ENCODE data around the gene DCLK3.

The DCLK3 gene

GRCh38 chr3:36776436-36776835, 12.1 kb upstream of the DCLK3 start:
- H3K27ac ChIP-seq (ENCODE audit: low read length): no peak overlapping the region
- no peaks in the 10 kb centered on the region for H3K79me2 ChIP-seq (ENCODE audit: low read length)
- no peak for TF ChIP-seq EZH2phosphoT487 (IDR thresholded peaks at IDR 0.05; ENCODE audit: low read length)
- no peak for TF ChIP-seq CTCF (IDR thresholded peaks at IDR 0.05; ENCODE audit: low read length)
- no peak for TF ChIP-seq EZH2 (optimal IDR thresholded peaks at IDR 0.05; ENCODE audit: low read depth, low read length)
- no peak for DNase-seq
- H4K20me1 ChIP-seq (ENCODE audit: insufficient read depth, low read length): no peaks in the 10 kb centered on the region
- no peaks in the 10 kb centered on the region for H3K36me3 ChIP-seq (replicated peaks; ENCODE audit: insufficient read depth, low read length)
- no peak overlapping the region for H2AFZ ChIP-seq (ENCODE audit: low read length)
- no peaks in the 10 kb centered on the region for H3K27me3 ChIP-seq (replicated peaks; ENCODE audit: insufficient read depth, low read length)
- no peak overlapping the region for H3K4me3 ChIP-seq (ENCODE audit: low read length)
- no peak overlapping the region for H3K4me2 ChIP-seq (ENCODE audit: low read depth, low read length)
- H3K9me3 ChIP-seq (replicated peaks; ENCODE audit: insufficient read depth, low read length): no peaks in the 10 kb centered on the region
- no peaks in the 10 kb centered on the region for H3F3A ChIP-seq (ENCODE audit: insufficient read depth, low read length)
- no peaks in the 10 kb centered on the region for H3K9me2 ChIP-seq (replicated peaks; ENCODE audit: insufficient read depth, low read length)
- no peak overlapping the region for H3K9ac ChIP-seq (ENCODE audit: low read length)
- H3K4me1 ChIP-seq (ENCODE audit: low read length): no peaks in the 10 kb centered on the region

DNA sequence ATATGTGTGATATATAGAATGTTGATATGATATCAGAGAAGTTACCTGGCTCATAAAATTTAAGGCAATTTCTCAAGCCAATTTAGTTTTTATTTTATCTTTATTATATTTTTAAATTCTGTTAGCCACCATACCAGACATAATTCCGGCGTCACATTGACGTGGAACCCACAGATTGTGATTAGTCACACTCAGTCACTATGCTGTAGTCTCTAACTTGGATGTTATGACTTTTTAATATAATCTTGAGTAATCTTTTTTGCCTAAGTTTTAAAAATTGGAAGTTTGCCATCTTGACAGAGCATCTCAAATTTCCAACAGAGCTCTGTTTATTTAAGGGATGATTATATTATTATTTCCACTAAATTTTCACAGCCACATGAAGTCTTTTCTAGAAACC, 9.7 kb upstream of the DCLK3 start:
- H3K4me3 ChIP-seq (ENCODE audit: low read length): no peak overlapping the region
- H3K4me2 ChIP-seq (ENCODE audit: low read depth, low read length): no peak overlapping the region

DNA sequence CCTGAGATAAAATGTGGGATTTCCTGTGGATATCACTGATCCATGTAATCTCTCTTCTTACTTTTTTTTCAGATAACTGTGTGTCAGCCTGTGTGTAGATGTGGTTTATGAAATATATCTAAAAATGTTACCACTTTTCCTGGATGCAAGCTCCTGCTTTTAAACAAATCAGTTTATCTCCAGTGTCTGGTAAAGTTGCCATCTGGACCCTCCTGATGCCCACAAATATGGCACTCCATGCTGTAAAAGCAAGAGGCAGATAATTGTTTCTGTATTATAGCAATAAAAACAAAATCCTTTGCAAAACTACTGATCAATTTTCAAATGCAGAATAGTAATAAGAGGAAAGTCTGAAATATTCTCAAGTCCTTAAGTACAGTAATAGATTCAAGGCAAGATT, 7.6 kb upstream of the DCLK3 start:
- Histone ChIP-seq H3K4me3 (ENCODE audit: low read length) (no peak overlapping the region), H3K4me2 (ENCODE audit: low read depth, low read length) (no peak overlapping the region)
- no peak for TF ChIP-seq EZH2phosphoT487 (IDR thresholded peaks at IDR 0.05; ENCODE audit: low read length)
- TF ChIP-seq EZH2 (optimal IDR thresholded peaks at IDR 0.05; ENCODE audit: low read depth, low read length): no peak
- TF ChIP-seq CTCF (IDR thresholded peaks at IDR 0.05; ENCODE audit: low read length): no peak

More for the DNA sequence above, 9.7 kb upstream of the DCLK3 start:
- H3K9me2 ChIP-seq (replicated peaks; ENCODE audit: insufficient read depth, low read length): no peaks in the 10 kb centered on the region
- no peaks in the 10 kb centered on the region for H4K20me1 ChIP-seq (ENCODE audit: insufficient read depth, low read length)
- H2AFZ ChIP-seq (ENCODE audit: low read length): no peak overlapping the region
- DNase-seq: no peak
- no peak for TF ChIP-seq EZH2 (optimal IDR thresholded peaks at IDR 0.05; ENCODE audit: low read depth, low read length)
- TF ChIP-seq CTCF (IDR thresholded peaks at IDR 0.05; ENCODE audit: low read length): no peak
- TF ChIP-seq EZH2phosphoT487 (IDR thresholded peaks at IDR 0.05; ENCODE audit: low read length): no peak
- H3K9me3 ChIP-seq (replicated peaks; ENCODE audit: insufficient read depth, low read length): no peaks in the 10 kb centered on the region
- no peak overlapping the region for H3K9ac ChIP-seq (ENCODE audit: low read length)
- H3K36me3 ChIP-seq (replicated peaks; ENCODE audit: insufficient read depth, low read length): no peaks in the 10 kb centered on the region
- H3K4me1 ChIP-seq (ENCODE audit: low read length): no peaks in the 10 kb centered on the region
- no peaks in the 10 kb centered on the region for H3F3A ChIP-seq (ENCODE audit: insufficient read depth, low read length)
- no peaks in the 10 kb centered on the region for H3K27me3 ChIP-seq (replicated peaks; ENCODE audit: insufficient read depth, low read length)
- H3K27ac ChIP-seq (ENCODE audit: low read length): no peak overlapping the region
- no peaks in the 10 kb centered on the region for H3K79me2 ChIP-seq (ENCODE audit: low read length)

More for the DNA sequence above, 7.6 kb upstream of the DCLK3 start:
- Histone ChIP-seq H3K9me2 (replicated peaks; ENCODE audit: insufficient read depth, low read length) (no peaks in the 10 kb centered on the region), H3K9ac (ENCODE audit: low read length) (no peak overlapping the region), H3K27ac (ENCODE audit: low read length) (no peak overlapping the region), H3K27me3 (replicated peaks; ENCODE audit: insufficient read depth, low read length) (no peaks in the 10 kb centered on the region), H3K9me3 (replicated peaks; ENCODE audit: insufficient read depth, low read length) (no peaks in the 10 kb centered on the region), H3K4me1 (ENCODE audit: low read length) (no peaks in the 10 kb centered on the region), H3F3A (ENCODE audit: insufficient read depth, low read length) (no peaks in the 10 kb centered on the region), H2AFZ (ENCODE audit: low read length) (no peak overlapping the region), H3K36me3 (replicated peaks; ENCODE audit: insufficient read depth, low read length) (no peaks in the 10 kb centered on the region), H4K20me1 (ENCODE audit: insufficient read depth, low read length) (no peaks in the 10 kb centered on the region), H3K79me2 (ENCODE audit: low read length) (no peaks in the 10 kb centered on the region)
- no peak for DNase-seq

Measured in MM.1S (cell line).